ENCODE results near the gene CEP89.

CEP89 gene

GRCh38 chr19:32911467-32911866 is 60.3 kb downstream of the CEP89 start:
- Histone ChIP-seq H2AFZ (ENCODE audit: low read length) (no peak overlapping the region), H3K27me3 (replicated peaks; ENCODE audit: insufficient read depth, low read length) (no peaks in the 10 kb centered on the region), H3K9ac (ENCODE audit: low read length) (no peak overlapping the region), H3K9me2 (replicated peaks; ENCODE audit: insufficient read depth, low read length) (no peaks in the 10 kb centered on the region), H3K79me2 (ENCODE audit: low read length) (no peaks in the 10 kb centered on the region), H3K36me3 (replicated peaks; ENCODE audit: insufficient read depth, low read length) (no peaks in the 10 kb centered on the region), H4K20me1 (ENCODE audit: insufficient read depth, low read length) (no peaks in the 10 kb centered on the region), H3F3A (ENCODE audit: insufficient read depth, low read length) (peaks cover 13% of the 10 kb centered on the region), H3K9me3 (replicated peaks; ENCODE audit: insufficient read depth, low read length) (no peaks in the 10 kb centered on the region), H3K4me1 (ENCODE audit: low read length) (peaks cover 5% of the 10 kb centered on the region; the same call in 1 of the 2 replicates), H3K4me2 (ENCODE audit: low read depth, low read length) (no peak overlapping the region), H3K27ac (ENCODE audit: low read length) (no peak overlapping the region), H3K4me3 (ENCODE audit: low read length) (no peak overlapping the region)
- DNase-seq = no peak
- TF ChIP-seq EZH2 (optimal IDR thresholded peaks at IDR 0.05; ENCODE audit: low read depth, low read length) (no peak), EZH2phosphoT487 (IDR thresholded peaks at IDR 0.05; ENCODE audit: low read length) (no peak), CTCF (IDR thresholded peaks at IDR 0.05; ENCODE audit: low read length) (no peak)

- no peaks in the 10 kb centered on the region for H3K36me3 ChIP-seq (replicated peaks; ENCODE audit: insufficient read depth, low read length)
- H3K4me2 ChIP-seq (ENCODE audit: low read depth, low read length) = no peak overlapping the region
- H3K4me3 ChIP-seq (ENCODE audit: low read length) = no peak overlapping the region
- no peak overlapping the region for H2AFZ ChIP-seq (ENCODE audit: low read length)
- no peak overlapping the region for H3K27ac ChIP-seq (ENCODE audit: low read length)
- DNase-seq = no peak
- H3K79me2 ChIP-seq (ENCODE audit: low read length) = no peaks in the 10 kb centered on the region
- TF ChIP-seq EZH2phosphoT487 (IDR thresholded peaks at IDR 0.05; ENCODE audit: low read length) (no peak), EZH2 (optimal IDR thresholded peaks at IDR 0.05; ENCODE audit: low read depth, low read length) (no peak), CTCF (IDR thresholded peaks at IDR 0.05; ENCODE audit: low read length) (no peak)
- no peaks in the 10 kb centered on the region for H3K27me3 ChIP-seq (replicated peaks; ENCODE audit: insufficient read depth, low read length)
- no peak overlapping the region for H3K9ac ChIP-seq (ENCODE audit: low read length)
- no peaks in the 10 kb centered on the region for H4K20me1 ChIP-seq (ENCODE audit: insufficient read depth, low read length)
- H3K4me1 ChIP-seq (ENCODE audit: low read length) = peaks cover 5% of the 10 kb centered on the region; the same call in 1 of the 2 replicates
- no peaks in the 10 kb centered on the region for H3K9me3 ChIP-seq (replicated peaks; ENCODE audit: insufficient read depth, low read length)
- H3F3A ChIP-seq (ENCODE audit: insufficient read depth, low read length) = peaks cover 12% of the 10 kb centered on the region
- H3K9me2 ChIP-seq (replicated peaks; ENCODE audit: insufficient read depth, low read length) = no peaks in the 10 kb centered on the region
These were observed 60.9 kb downstream of the CEP89 start for GRCh38 chr19:32910874-32911273.

GRCh38 chr19:32910094-32910493 is 61.7 kb downstream of the CEP89 start:
- no peak for DNase-seq
- Histone ChIP-seq H3K4me2 (ENCODE audit: low read depth, low read length) (no peak overlapping the region), H3F3A (ENCODE audit: insufficient read depth, low read length) (peaks cover 7% of the 10 kb centered on the region; the same call in 1 of the 2 replicates), H3K79me2 (ENCODE audit: low read length) (no peaks in the 10 kb centered on the region), H3K9ac (ENCODE audit: low read length) (no peak overlapping the region), H3K36me3 (replicated peaks; ENCODE audit: insufficient read depth, low read length) (no peaks in the 10 kb centered on the region), H4K20me1 (ENCODE audit: insufficient read depth, low read length) (no peaks in the 10 kb centered on the region), H3K27ac (ENCODE audit: low read length) (no peak overlapping the region), H3K9me2 (replicated peaks; ENCODE audit: insufficient read depth, low read length) (no peaks in the 10 kb centered on the region), H3K4me3 (ENCODE audit: low read length) (no peak overlapping the region), H2AFZ (ENCODE audit: low read length) (no peak overlapping the region), H3K27me3 (replicated peaks; ENCODE audit: insufficient read depth, low read length) (no peaks in the 10 kb centered on the region), H3K9me3 (replicated peaks; ENCODE audit: insufficient read depth, low read length) (no peaks in the 10 kb centered on the region), H3K4me1 (ENCODE audit: low read length) (peaks cover 2% of the 10 kb centered on the region; the same call in 1 of the 2 replicates)
- TF ChIP-seq EZH2phosphoT487 (IDR thresholded peaks at IDR 0.05; ENCODE audit: low read length) (no peak), EZH2 (optimal IDR thresholded peaks at IDR 0.05; ENCODE audit: low read depth, low read length) (no peak), CTCF (IDR thresholded peaks at IDR 0.05; ENCODE audit: low read length) (no peak)
